ENCODE measurements around the gene DPP6. TPM values are rescaled to one million over a fixed set of nuclear protein-coding genes. Genes with fewer than 3 reads are reported as not detected.

DPP6 gene
- total RNA-seq, 4 donors from 2014 or later, result 1.5 to 2.9 TPM; not detected in 2

DNA sequence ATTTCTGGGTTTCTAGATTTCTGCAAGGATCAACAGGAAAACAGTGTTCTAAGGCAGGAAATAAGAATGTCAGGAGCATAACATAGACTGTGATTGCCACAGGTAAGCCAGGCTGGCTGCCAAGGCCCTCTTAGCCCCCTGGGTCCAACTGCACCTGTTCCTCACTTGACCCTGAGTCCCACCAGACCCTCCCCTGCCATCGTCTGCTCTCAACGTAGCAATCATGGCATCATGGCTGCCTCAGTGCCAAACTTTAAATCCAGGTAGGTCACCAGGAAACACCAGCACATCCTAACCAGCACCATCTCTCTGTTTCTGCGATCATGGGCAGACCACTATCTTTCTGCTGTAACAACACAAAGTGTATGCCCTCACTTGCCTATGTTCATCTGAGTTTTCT, 683.6 kb downstream of the DPP6 start:
- Histone ChIP-seq H3K9me3 (no peaks in the 10 kb centered on the region), H3K27me3 (no peaks in the 10 kb centered on the region), H3K36me3 (no peaks in the 10 kb centered on the region), H3K4me1 (no peaks in the 10 kb centered on the region), H3K4me3 (no peak overlapping the region), H3K27ac (no peak overlapping the region)
- DNase-seq, result no peak
- TF ChIP-seq POLR2A (IDR thresholded peaks at IDR 0.05), result no peak
- TF ChIP-seq, protein P1, sequence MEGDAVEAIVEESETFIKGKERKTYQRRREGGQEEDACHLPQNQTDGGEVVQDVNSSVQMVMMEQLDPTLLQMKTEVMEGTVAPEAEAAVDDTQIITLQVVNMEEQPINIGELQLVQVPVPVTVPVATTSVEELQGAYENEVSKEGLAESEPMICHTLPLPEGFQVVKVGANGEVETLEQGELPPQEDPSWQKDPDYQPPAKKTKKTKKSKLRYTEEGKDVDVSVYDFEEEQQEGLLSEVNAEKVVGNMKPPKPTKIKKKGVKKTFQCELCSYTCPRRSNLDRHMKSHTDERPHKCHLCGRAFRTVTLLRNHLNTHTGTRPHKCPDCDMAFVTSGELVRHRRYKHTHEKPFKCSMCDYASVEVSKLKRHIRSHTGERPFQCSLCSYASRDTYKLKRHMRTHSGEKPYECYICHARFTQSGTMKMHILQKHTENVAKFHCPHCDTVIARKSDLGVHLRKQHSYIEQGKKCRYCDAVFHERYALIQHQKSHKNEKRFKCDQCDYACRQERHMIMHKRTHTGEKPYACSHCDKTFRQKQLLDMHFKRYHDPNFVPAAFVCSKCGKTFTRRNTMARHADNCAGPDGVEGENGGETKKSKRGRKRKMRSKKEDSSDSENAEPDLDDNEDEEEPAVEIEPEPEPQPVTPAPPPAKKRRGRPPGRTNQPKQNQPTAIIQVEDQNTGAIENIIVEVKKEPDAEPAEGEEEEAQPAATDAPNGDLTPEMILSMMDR (IDR thresholded peaks at IDR 0.05), result no peak

DNA sequence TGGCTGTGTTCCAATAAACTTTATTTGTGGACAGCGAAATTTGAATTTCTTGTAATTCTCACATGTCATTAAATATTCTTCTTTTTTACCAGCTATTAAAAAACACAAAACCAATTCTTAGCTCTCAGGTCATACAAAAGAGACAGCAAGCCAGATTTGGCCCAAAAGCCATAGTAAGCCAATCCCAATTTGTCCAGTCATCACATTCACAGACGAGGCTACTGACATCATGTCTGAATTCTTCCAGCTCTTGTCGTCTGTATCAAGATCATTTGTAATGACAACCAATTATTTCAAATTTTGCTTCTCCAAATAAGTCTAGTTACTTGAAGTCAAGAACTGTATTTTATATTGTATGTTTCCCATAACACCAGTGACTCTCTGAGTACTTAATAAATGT, 684.2 kb downstream of the DPP6 start:
- DNase-seq, result no peak
- TF ChIP-seq POLR2A (IDR thresholded peaks at IDR 0.05), result no peak
- TF ChIP-seq, protein P1 (IDR thresholded peaks at IDR 0.05), result no peak
- Histone ChIP-seq H3K36me3 (no peaks in the 10 kb centered on the region), H3K27ac (no peak overlapping the region), H3K27me3 (no peaks in the 10 kb centered on the region), H3K4me3 (no peak overlapping the region), H3K9me3 (no peaks in the 10 kb centered on the region), H3K4me1 (no peaks in the 10 kb centered on the region)

DNA sequence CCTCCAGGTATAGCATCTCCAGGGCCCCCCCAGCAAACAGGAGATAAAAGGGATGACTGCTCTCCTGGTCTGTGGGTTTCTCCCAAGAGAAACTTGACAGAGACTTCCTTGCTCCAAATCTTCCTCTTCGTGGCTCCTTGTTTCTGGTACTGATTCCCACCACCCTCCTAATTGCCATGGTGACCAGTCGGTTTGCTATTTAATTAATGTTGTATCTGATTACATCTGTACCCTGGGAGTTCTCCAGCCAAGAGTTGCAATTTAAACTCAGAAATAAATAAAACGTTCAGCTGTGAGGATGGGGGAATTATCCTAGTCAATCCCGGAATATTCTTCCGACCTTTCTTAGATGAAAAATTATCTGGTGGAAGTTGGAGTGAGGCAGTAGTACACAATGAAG, 686.0 kb downstream of the DPP6 start:
- Histone ChIP-seq H3K27ac (no peak overlapping the region), H3K4me1 (no peaks in the 10 kb centered on the region), H3K4me3 (no peak overlapping the region), H3K9me3 (no peaks in the 10 kb centered on the region), H3K36me3 (no peaks in the 10 kb centered on the region), H3K27me3 (no peaks in the 10 kb centered on the region)
- TF ChIP-seq, protein P1 (IDR thresholded peaks at IDR 0.05), result no peak
- no peak for TF ChIP-seq POLR2A (IDR thresholded peaks at IDR 0.05)
- no peak for DNase-seq

DNA sequence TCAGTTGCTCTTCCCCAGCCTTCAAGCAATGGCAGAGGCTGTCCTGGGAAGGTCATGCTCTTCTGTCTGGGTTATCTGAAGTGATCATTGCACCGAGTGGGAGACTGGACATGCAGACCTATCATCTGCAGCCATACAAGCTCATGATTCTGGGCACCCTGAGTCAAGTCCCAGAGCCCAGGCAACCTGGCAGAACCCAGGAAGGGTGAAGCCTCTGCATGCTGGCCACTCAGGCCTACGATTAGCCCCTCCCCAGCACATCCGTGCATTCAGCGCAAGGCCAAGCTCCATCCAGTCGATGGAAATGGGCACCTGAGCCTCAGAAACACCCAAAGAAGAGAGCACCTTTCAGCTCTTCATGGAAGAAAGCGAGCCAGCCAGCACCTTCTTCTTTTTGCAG, 688.9 kb downstream of the DPP6 start:
- Histone ChIP-seq H3K9me3 (no peaks in the 10 kb centered on the region), H3K27ac (no peak overlapping the region), H3K36me3 (no peaks in the 10 kb centered on the region), H3K4me3 (no peak overlapping the region), H3K4me1 (no peaks in the 10 kb centered on the region), H3K27me3 (no peaks in the 10 kb centered on the region)
- TF ChIP-seq POLR2A (IDR thresholded peaks at IDR 0.05), result no peak
- TF ChIP-seq, protein P1 (IDR thresholded peaks at IDR 0.05), result no peak
- no peak for DNase-seq

DNA sequence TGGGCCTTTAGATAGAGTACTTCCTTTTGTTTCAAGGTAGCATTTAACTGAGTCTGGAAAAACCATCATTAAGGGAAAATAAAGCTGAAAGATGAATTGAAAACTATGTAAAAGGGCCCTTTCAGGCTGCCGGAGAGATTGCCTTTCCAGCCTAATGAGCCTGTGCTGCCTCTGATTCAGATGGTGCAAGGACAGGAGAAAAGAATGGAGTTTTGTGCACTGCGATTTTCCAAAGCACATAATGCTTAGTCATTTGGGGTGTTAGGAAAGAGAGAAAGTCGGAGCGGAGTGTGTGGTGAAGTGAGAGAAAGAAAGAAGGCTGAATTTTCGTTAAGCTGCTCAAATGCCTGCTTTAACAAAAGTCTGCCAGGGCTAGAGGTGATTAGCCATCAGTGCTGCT, 691.0 kb downstream of the DPP6 start:
- DNase-seq, result no peak
- Histone ChIP-seq H3K27ac (no peak overlapping the region), H3K4me3 (no peak overlapping the region), H3K27me3 (no peaks in the 10 kb centered on the region), H3K4me1 (no peaks in the 10 kb centered on the region), H3K36me3 (no peaks in the 10 kb centered on the region), H3K9me3 (no peaks in the 10 kb centered on the region)
- TF ChIP-seq, protein P1 (IDR thresholded peaks at IDR 0.05), result no peak
- TF ChIP-seq POLR2A (IDR thresholded peaks at IDR 0.05), result no peak

DNA sequence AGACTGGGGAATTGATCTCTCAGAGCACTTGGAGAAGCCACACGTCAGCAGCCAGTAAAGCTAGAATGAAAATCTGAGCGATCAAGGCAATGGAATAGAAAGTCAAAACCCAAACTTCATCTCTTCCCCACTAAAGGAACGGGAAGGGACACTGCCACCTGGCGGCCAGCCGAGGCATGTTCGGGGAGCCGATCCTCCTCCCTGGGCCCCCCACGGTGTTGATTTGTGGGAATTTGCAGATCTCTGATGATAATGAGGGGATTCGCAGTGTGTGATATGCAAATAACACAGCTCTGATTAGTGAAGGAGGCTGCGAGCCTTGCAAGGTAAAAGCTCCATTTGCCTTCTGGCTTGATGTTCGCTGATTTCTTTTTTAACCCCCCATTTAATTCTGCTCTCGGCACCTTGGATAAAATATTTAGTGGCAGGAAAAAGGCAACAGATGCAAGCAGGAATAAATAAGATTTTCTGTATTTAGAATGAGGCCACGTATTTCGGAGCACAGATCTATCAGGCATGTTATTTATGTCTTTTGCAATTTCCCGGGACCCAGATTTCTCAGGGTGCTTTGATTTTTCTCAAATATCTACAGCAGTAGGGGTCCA, 692.2 kb downstream of the DPP6 start:
- DNase-seq, result no peak
- Histone ChIP-seq H3K9me3 (no peaks in the 10 kb centered on the region), H3K27ac (no peak overlapping the region), H3K27me3 (no peaks in the 10 kb centered on the region), H3K4me1 (no peaks in the 10 kb centered on the region), H3K4me3 (no peak overlapping the region), H3K36me3 (no peaks in the 10 kb centered on the region)
- TF ChIP-seq POLR2A (IDR thresholded peaks at IDR 0.05), result no peak
- TF ChIP-seq, protein P1 (IDR thresholded peaks at IDR 0.05), result peak; percentile 12 to 52 (median 38)

Measured in Peyer's patch (tissue), 4 donors.